ENCODE data around the gene SCNN1G. TPM values are rescaled to one million over a fixed set of nuclear protein-coding genes. Genes with fewer than 3 reads are reported as not detected.

The SCNN1G gene
- total RNA-seq, 1 experiment from 2014 or later: not detected

DNA sequence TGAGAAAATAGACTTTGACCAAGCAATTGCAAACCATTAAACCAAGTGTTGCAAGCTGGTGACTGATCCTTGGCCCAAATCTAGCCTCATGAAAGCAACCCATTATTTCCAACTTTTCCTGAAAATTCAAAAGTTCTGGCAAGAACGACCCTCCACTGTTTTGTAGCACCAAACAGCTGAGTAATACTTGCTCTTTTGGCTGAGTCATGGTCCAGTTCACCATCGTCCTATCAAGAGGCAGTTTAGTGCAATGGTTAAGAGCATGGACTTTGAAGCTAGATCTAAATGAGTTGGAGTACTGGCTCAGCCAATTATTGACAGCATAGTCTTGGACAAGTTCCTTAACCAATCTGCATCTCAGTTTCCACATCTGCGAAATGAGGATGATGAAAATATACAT lies 31.3 kb downstream of the SCNN1G start:
- Histone ChIP-seq H3K4me3 (replicated peaks in 1 of 2; ENCODE audit: low read depth in 1 of 2, low read length in 2 of 2) (no peak overlapping the region), H3K36me3 (ENCODE audit: control insufficient read depth in 1 of 2, insufficient read depth in 2 of 2, low read length in 2 of 2) (no peaks in the 10 kb centered on the region), H3K79me2 (ENCODE audit: insufficient read depth, low read length) (no peaks in the 10 kb centered on the region), H4K20me1 (ENCODE audit: insufficient read depth) (no peaks in the 10 kb centered on the region), H3K4me1 (ENCODE audit: control insufficient read depth in 1 of 2, insufficient read depth in 2 of 2, low read length in 2 of 2) (no peaks in the 10 kb centered on the region), H3K27me3 (ENCODE audit: insufficient read depth, low read length) (peaks cover 2% of the 10 kb centered on the region; the same call in 1 of the 2 replicates), H3K27ac (ENCODE audit: low read depth, low read length) (no peak overlapping the region), H3K4me2 (ENCODE audit: low read length) (no peak overlapping the region), H2AFZ (ENCODE audit: low read depth, low read length, poor library complexity, severe bottlenecking) (no peak overlapping the region), H3K9me2 (ENCODE audit: insufficient read depth) (no peaks in the 10 kb centered on the region), H3K9ac (ENCODE audit: low read length) (no peak overlapping the region), H3K9me3 (ENCODE audit: control insufficient read depth in 1 of 2, insufficient read depth in 1 of 2, low read depth in 1 of 2, low read length in 2 of 2) (no peaks in the 10 kb centered on the region)
- ChIA-PET POLR2A (no interaction called here), RAD21 (ENCODE audit: low non-redundant PET in 1 of 2, low total read pairs in 2 of 2, uncharacterized antibody in 2 of 2, unreplicated experiment in 2 of 2) (no interaction called here), CTCF (no interaction called here)
- TF ChIP-seq CEBPB (IDR thresholded peaks at IDR 0.05; ENCODE audit: low read depth) (no peak), RAD21 (IDR thresholded peaks at IDR 0.05; ENCODE audit: low read depth) (no peak), TCF7L2 (IDR thresholded peaks at IDR 0.05; ENCODE audit: borderline replicate concordance, extremely low read depth, insufficient read depth, insufficient read length) (no peak), POLR2A (IDR thresholded peaks at IDR 0.05; ENCODE audit: borderline replicate concordance, extremely low read depth, insufficient read depth, insufficient read length) (no peak), EGR1 (IDR thresholded peaks at IDR 0.05; ENCODE audit: low read depth) (no peak), CBX3 (IDR thresholded peaks at IDR 0.05; ENCODE audit: low read depth) (no peak), JUND (IDR thresholded peaks at IDR 0.05) (no peak), FOSL1 (IDR thresholded peaks at IDR 0.05; ENCODE audit: low read depth) (no peak), SRF (IDR thresholded peaks at IDR 0.05; ENCODE audit: low read depth) (no peak), EZH2phosphoT487 (IDR thresholded peaks at IDR 0.05; ENCODE audit: borderline replicate concordance) (no peak), ZFX (IDR thresholded peaks at IDR 0.05) (no peak), EZH2 (IDR thresholded peaks at IDR 0.05) (no peak), SP1 (IDR thresholded peaks at IDR 0.05; ENCODE audit: low read depth) (no peak)
- TF ChIP-seq, protein P1, sequence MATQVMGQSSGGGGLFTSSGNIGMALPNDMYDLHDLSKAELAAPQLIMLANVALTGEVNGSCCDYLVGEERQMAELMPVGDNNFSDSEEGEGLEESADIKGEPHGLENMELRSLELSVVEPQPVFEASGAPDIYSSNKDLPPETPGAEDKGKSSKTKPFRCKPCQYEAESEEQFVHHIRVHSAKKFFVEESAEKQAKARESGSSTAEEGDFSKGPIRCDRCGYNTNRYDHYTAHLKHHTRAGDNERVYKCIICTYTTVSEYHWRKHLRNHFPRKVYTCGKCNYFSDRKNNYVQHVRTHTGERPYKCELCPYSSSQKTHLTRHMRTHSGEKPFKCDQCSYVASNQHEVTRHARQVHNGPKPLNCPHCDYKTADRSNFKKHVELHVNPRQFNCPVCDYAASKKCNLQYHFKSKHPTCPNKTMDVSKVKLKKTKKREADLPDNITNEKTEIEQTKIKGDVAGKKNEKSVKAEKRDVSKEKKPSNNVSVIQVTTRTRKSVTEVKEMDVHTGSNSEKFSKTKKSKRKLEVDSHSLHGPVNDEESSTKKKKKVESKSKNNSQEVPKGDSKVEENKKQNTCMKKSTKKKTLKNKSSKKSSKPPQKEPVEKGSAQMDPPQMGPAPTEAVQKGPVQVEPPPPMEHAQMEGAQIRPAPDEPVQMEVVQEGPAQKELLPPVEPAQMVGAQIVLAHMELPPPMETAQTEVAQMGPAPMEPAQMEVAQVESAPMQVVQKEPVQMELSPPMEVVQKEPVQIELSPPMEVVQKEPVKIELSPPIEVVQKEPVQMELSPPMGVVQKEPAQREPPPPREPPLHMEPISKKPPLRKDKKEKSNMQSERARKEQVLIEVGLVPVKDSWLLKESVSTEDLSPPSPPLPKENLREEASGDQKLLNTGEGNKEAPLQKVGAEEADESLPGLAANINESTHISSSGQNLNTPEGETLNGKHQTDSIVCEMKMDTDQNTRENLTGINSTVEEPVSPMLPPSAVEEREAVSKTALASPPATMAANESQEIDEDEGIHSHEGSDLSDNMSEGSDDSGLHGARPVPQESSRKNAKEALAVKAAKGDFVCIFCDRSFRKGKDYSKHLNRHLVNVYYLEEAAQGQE (IDR thresholded peaks at IDR 0.05; ENCODE audit: low read depth): no peak
- TF ChIP-seq, protein P2, sequence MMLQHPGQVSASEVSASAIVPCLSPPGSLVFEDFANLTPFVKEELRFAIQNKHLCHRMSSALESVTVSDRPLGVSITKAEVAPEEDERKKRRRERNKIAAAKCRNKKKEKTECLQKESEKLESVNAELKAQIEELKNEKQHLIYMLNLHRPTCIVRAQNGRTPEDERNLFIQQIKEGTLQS (IDR thresholded peaks at IDR 0.05): no peak
- TF ChIP-seq, protein P3, sequence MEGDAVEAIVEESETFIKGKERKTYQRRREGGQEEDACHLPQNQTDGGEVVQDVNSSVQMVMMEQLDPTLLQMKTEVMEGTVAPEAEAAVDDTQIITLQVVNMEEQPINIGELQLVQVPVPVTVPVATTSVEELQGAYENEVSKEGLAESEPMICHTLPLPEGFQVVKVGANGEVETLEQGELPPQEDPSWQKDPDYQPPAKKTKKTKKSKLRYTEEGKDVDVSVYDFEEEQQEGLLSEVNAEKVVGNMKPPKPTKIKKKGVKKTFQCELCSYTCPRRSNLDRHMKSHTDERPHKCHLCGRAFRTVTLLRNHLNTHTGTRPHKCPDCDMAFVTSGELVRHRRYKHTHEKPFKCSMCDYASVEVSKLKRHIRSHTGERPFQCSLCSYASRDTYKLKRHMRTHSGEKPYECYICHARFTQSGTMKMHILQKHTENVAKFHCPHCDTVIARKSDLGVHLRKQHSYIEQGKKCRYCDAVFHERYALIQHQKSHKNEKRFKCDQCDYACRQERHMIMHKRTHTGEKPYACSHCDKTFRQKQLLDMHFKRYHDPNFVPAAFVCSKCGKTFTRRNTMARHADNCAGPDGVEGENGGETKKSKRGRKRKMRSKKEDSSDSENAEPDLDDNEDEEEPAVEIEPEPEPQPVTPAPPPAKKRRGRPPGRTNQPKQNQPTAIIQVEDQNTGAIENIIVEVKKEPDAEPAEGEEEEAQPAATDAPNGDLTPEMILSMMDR (IDR thresholded peaks at IDR 0.05 in 2 of 3, conservative IDR thresholded peaks at IDR 0.05 in 1 of 3; ENCODE audit: borderline replicate concordance in 1 of 3, insufficient read depth in 1 of 3, low read depth in 2 of 3, low read length in 2 of 3): no peak
- TF ChIP-seq, protein P4, sequence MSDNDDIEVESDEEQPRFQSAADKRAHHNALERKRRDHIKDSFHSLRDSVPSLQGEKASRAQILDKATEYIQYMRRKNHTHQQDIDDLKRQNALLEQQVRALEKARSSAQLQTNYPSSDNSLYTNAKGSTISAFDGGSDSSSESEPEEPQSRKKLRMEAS (IDR thresholded peaks at IDR 0.05): no peak
- ATAC-seq (no peak), DNase-seq (ENCODE audit: low read depth, low spot score) (no peak)
- intact Hi-C loops (cut with micrococcal nuclease): no loop called here
- BruUV-seq (replicated peaks): no TSS peak

Data from HCT116 (cell line).